HG02970 (cell line): ENCODE measurements around the gene GALNT16.

ENCODE experiments used
- ATAC-seq: cut with Tn5 transposase; IDR thresholded peaks from one replicate; pipeline ENCODE4 v1.9.1; 2021; ENCODE audit warnings: mild to moderate bottlenecking, moderate library complexity, moderate number of reproducible peaks; ENCODE audit not compliant: unreplicated experiment, low FRiP score

GALNT16 gene

DNA sequence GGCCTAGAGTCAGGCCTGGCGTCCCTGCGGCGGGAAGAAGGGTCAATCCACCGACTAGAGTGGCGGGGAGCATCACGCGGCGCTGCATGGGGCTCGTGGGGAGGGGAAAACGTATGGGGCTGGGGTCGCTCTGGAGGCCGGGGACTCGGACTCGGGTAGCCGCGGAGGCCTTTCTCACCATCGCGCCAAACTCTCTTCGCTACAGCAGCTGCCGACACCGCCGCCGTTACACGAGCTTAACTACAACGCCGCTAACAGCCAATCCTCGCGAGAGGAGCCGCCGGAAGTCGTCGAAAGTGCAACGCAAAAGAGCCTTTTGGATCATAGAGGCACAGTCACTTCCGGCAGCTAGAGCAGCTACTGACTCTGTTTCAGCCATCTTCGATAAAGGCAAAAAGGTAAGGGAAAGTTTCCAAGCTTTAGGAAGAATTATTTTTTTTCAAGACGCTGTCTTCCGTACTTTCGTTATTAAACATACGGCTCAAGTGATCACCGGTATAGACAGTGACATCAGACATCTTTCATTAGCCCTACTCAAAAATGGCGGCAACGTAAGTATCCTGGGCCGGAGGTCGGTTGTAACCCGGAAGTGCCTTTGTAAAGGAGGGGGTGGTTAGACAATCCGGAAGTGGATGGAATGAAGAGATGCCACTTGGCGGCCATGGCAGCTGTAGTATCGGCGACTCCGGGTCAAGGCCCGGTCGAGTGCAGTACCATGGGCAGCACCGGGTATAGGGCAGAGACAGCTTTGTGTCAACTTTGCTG is 138.3 kb downstream of the GALNT16 start, which contains the start of the genes ERH and SLC39A9:
Gene ERH (minus strand): TSS at position 247 of the 765 bp plus-strand sequence. CDS start 66 bp downstream, at position 181.
Gene SLC39A9 (plus strand): TSS at position 640 of the 765 bp plus-strand sequence. CDS start 678 bp downstream, outside the sequence.
- ATAC-seq = peak; percentile 77

DNA sequence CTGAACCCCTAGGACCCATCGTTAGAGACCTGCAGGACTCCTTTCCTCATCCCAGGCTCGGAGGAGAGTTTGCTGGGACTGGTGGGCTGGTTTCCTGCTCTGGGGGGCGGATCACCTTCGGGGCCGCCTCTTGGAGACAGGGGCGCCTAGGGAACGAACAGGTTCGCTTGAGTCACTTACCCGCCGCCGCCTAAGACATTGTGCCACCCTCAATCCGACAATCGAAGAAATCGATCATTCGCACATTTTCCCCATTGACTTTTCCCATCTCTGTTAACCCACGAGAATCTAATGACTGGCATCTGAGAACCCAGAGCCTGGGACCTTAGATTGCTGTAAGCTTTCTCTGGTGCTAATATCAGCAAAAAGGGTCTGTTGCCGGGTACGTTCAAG is 138.9 kb downstream of the GALNT16 start:
- ATAC-seq = peak; percentile 20

DNA sequence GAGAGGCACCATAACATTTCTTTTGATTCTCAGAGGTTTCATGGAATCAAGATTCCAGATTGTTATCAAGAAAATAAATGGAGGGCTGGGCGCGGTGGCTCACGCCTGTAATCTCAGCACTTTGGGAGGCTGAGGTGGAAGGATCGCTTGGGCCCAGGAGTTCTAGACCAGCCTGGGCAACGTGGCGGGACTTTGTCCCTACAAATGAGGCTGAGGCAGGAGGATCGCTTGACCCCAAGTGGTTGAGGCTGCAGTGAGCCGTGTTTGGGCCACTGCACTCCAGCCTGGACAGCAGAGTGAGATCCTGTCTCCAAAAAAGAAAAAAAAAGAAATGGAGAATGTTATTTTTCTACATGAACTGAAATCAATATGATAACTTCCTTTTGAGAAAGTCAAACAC is 139.8 kb downstream of the GALNT16 start:
- no peak for ATAC-seq

DNA sequence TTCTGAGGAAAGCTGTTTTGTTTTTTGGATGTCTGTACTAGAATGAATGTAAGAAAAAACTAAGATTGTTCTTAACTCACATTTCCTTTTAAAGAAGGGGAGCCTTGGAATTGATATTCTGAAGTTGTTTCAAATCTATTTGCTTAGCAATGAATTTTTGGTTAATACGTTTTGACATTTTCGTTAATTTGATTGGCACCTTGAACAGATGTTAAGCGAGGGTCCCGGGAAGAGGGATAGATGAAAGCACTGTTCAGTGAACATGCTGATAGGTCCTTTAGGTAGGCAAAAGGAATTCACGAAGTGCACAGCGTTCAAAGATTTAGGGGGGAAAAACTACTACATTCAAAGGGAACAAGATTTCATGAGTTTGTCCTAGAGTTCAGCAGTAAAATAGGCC is 140.2 kb downstream of the GALNT16 start:
- no peak for ATAC-seq

DNA sequence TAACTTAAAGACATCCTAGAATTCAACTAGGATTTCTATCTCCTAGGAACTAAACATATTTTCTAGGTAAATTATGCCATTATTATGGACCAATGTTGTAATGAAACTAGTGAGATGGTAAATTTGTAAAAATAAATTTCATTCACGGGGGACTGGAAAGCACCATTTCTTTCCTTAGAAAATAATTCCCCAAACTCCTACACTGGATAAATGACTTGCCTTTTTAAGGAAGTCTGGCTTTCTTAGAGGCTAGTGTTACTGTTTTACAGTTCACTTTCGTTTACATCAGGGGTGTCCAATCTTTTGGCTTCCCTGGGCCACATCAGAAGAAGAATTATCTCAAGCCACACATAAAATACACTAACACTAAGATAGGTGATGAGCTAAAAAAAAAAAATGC is 141.9 kb downstream of the GALNT16 start:
- ATAC-seq = no peak

DNA sequence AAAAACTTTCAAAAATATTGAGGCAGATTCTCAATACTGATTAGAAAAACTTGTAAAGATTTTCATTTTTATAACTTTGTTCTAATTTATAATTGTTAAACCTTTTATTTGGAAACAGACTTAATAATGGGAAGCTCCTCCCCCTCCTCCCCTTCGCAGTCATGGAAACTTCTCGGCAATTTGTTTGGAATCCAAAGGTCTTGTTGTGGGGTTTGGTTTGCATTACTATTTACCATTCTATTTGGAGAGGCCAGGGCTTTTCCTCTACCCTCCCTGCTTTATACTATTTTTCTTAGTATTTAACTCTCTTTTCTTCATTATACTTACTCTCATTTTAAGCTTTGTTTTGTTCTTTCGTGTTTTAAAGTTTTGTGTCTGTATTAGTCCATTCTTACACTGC is 144.5 kb downstream of the GALNT16 start:
- no peak for ATAC-seq

DNA sequence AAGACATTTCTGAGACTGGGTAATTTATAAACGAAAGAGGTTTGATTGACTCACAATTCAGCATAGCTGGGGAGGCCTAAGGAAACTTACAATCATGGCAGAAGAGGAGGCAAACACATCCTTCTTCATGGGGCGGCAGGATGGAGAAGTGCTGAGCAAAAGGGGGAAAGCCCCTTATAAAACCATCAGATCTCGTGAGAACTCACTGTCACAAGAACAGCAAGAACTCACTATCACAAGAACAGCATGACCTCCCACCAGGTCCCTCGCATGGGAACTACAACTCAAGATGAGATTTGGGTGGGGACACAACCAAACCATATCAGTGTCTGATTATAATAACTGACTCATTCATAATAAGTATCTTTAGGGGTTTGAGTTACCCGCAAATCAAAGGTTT is 144.9 kb downstream of the GALNT16 start:
- no peak for ATAC-seq

DNA sequence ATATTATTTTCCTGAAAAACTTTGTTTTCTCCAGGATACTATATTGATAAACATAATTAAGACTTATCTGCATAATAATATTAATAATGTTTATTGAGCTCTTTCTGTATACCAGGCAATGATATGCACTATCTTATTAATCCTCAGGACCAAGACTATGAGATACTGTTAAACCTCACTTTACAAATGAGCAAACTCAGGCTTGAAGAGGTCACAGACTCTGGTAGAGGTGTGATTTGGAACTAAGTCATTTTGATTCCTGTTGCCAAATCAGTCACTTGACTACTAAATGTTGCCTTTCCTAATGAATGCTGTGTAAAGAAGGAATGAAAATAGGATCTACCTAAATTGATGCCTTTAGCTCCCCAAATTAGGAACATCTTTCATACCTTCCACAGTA is 145.8 kb downstream of the GALNT16 start:
- ATAC-seq = no peak
